H1 (cell line): Measurements from ENCODE around the gene CDK15. TPM values are rescaled to one million over a fixed set of nuclear protein-coding genes. Genes with fewer than 3 reads are reported as not detected.

Source experiments
- CTCF ChIP-seq, 3 experiments: IDR thresholded peaks; 1 replicate in 2 of 3; 2 replicates in 1 of 3; pipeline versions ENCODE4 v1.5.1 to v1.6.1; 2011; ENCODE audit warnings: low read length in 3 of 3, mild to moderate bottlenecking in 3 of 3, inconsistent platforms in 2 of 3, low read depth in 1 of 3, moderate library complexity in 1 of 3; ENCODE audit not compliant: insufficient read depth in 1 of 3; ENCODE audit errors: control extremely low read depth in 1 of 3
- PHF8 ChIP-seq: fragments of 200-600 bp; sonication (generic); conservative IDR thresholded peaks from 2 replicates; pipeline ENCODE4 v1.7.1; 2012; ENCODE audit warnings: low read depth, mild to moderate bottlenecking, inconsistent platforms, low read length, moderate library complexity
- polyA plus RNA-seq, 7 experiments: library from polyadenylated mRNA; depleted of rRNA in 3 of 7; stranded (reverse) in 5 of 7; unstranded in 2 of 7; fragments of >200 nt in 5 of 7; fragments of 200-250 nt in 2 of 7; gene quantifications; 1 replicate in 5 of 7; 2 replicates in 1 of 7; 4 replicates in 1 of 7; pipeline versions ENCODE4 v1.2.1 to v1.2.3, GENCODE V29; 2011 to 2013; ENCODE audit warnings: missing spikeins in 2 of 7, mixed read lengths in 2 of 7
- total RNA-seq: library from RNA; stranded (reverse); fragmentation: NEBNext Ultra II Directional; extraction: Animal tissue kit (Norgen Biotek cat#: 25700); gene quantifications from 2 replicates; pipeline ENCODE4 v1.2.1, GENCODE V29; 2021

Gene CDK15
- total and polyA plus RNA-seq, 2 of the 8 experiments (the other 6 are each of a cell fraction or from before 2014, with no cell fraction given): 0.03 TPM; not detected in 1

GRCh38 chr2:201918616-201919307, 112.4 kb downstream of the CDK15 start (continued):
- TF ChIP-seq CTCF (IDR thresholded peaks at IDR 0.05; ENCODE audit: control extremely low read depth in 1 of 3, insufficient read depth in 1 of 3, low read depth in 1 of 3, low read length in 3 of 3) (no peak), PHF8 (no peak)
- TF ChIP-seq, all 59 proteins: peak for 0
